SU-DHL-6 (cell line): ENCODE measurements around the gene CENATAC.

ENCODE experiments used
- H2AFZ ChIP-seq: fragments of 200-600 bp; sonication (generic); 2 replicates; pipeline ENCODE4 v1.6.1; 2014; ENCODE audit warnings: low read depth, mild to moderate bottlenecking, moderate library complexity, mixed read lengths, antibody characterized with exemption, low read length; ENCODE audit not compliant: severe bottlenecking
- H3F3A ChIP-seq: fragments of 200-600 bp; shearing (Covaris generic); 2 replicates; pipeline ENCODE4 v1.6.0; 2016; ENCODE audit warnings: antibody characterized with exemption, mild to moderate bottlenecking; ENCODE audit not compliant: insufficient read depth
- H3K27ac ChIP-seq: fragments of 200-600 bp; sonication (generic); 2 replicates; pipeline ENCODE4 v1.5.1; 2016; ENCODE audit warnings: low read depth, mild to moderate bottlenecking, low read length, moderate library complexity, mixed read lengths
- H3K27me3 ChIP-seq: fragments of 200-600 bp; sonication (generic), shearing (Covaris generic); 2 replicates; pipeline ENCODE4 v1.6.0; 2014; ENCODE audit warnings: mild to moderate bottlenecking, low read length
- H3K36me3 ChIP-seq: fragments of 200-600 bp; sonication (generic); 2 replicates; pipeline ENCODE4 v1.6.1; 2014; ENCODE audit warnings: mild to moderate bottlenecking, low read length, mixed read lengths
- H3K4me2 ChIP-seq: fragments of 300-600, 200-600 bp; shearing (Covaris generic), sonication (generic); 2 replicates; pipeline ENCODE4 v1.6.0; 2014; ENCODE audit warnings: low read length, low read depth, mild to moderate bottlenecking; ENCODE audit not compliant: poor library complexity, severe bottlenecking
- H3K4me3 ChIP-seq: fragments of 200-600 bp; sonication (generic); 2 replicates; pipeline ENCODE4 v1.5.1; 2014; ENCODE audit warnings: antibody characterized with exemption, low read length, mild to moderate bottlenecking, mixed read lengths; ENCODE audit not compliant: insufficient read depth, poor library complexity, severe bottlenecking
- H3K79me2 ChIP-seq: fragments of 200-600 bp; sonication (generic); 2 replicates; pipeline ENCODE4 v1.6.1; 2014; ENCODE audit warnings: mild to moderate bottlenecking, low read length, moderate library complexity; ENCODE audit not compliant: insufficient read depth
- H3K9ac ChIP-seq: fragments of 200-600 bp; sonication (generic); 2 replicates; pipeline ENCODE4 v1.7.0; 2014; ENCODE audit warnings: mild to moderate bottlenecking, low read length
- H3K9me2 ChIP-seq: fragments of 200-600 bp; sonication (generic); replicated peaks from 2 replicates; pipeline ENCODE4 v1.6.1; 2014; ENCODE audit warnings: low read length; ENCODE audit not compliant: insufficient read depth
- H3K9me3 ChIP-seq: fragments of 200-600 bp; sonication (generic); 2 replicates; pipeline ENCODE4 v1.6.1; 2014; ENCODE audit warnings: low read length, mixed read lengths; ENCODE audit not compliant: insufficient read depth
- H4K20me1 ChIP-seq: fragments of 200-600 bp; sonication (generic); 2 replicates; pipeline ENCODE4 v1.6.1; 2014; ENCODE audit warnings: low read depth, mild to moderate bottlenecking, antibody characterized with exemption, low read length, moderate library complexity, mixed read lengths
- EZH2phosphoT487 ChIP-seq: fragments of 200-600 bp; sonication (generic), shearing (Covaris generic); conservative IDR thresholded peaks from 2 replicates; pipeline ENCODE4 v1.6.1; 2018; ENCODE audit warnings: mild to moderate bottlenecking, antibody characterized with exemption, low read length, moderate library complexity, mixed read lengths
- TF ChIP-seq, protein P1 (sequence below): fragments of 200-600 bp; sonication (generic); IDR thresholded peaks from one replicate; pipeline ENCODE4 v1.5.1; 2017; ENCODE audit warnings: antibody characterized with exemption, mild to moderate bottlenecking, low read length, moderate library complexity; ENCODE audit not compliant: insufficient read depth, poor library complexity, severe bottlenecking

Gene CENATAC

GRCh38 chr11:119051440-119052162 lies 53.7 kb downstream of the CENATAC start:
- H2AFZ ChIP-seq: no peak overlapping the region
- no peaks in the 10 kb centered on the region for H4K20me1 ChIP-seq
- no peaks in the 10 kb centered on the region for H3K9me3 ChIP-seq
- no peaks in the 10 kb centered on the region for H3K9me2 ChIP-seq
- peaks cover 16% of the 10 kb centered on the region for H3K79me2 ChIP-seq
- H3K9ac ChIP-seq: no peak overlapping the region
- H3K36me3 ChIP-seq: 0 out of 2 replicates have a peak, but pooled peaks cover 2% of the 10 kb centered on the region
- H3F3A ChIP-seq: no peaks in the 10 kb centered on the region
- TF ChIP-seq, protein P1, sequence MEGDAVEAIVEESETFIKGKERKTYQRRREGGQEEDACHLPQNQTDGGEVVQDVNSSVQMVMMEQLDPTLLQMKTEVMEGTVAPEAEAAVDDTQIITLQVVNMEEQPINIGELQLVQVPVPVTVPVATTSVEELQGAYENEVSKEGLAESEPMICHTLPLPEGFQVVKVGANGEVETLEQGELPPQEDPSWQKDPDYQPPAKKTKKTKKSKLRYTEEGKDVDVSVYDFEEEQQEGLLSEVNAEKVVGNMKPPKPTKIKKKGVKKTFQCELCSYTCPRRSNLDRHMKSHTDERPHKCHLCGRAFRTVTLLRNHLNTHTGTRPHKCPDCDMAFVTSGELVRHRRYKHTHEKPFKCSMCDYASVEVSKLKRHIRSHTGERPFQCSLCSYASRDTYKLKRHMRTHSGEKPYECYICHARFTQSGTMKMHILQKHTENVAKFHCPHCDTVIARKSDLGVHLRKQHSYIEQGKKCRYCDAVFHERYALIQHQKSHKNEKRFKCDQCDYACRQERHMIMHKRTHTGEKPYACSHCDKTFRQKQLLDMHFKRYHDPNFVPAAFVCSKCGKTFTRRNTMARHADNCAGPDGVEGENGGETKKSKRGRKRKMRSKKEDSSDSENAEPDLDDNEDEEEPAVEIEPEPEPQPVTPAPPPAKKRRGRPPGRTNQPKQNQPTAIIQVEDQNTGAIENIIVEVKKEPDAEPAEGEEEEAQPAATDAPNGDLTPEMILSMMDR: no peak
- TF ChIP-seq EZH2phosphoT487: no peak
- no peak overlapping the region for H3K27ac ChIP-seq
- no peak overlapping the region for H3K4me3 ChIP-seq
- H3K4me2 ChIP-seq: no peak overlapping the region
- H3K27me3 ChIP-seq: no peaks in the 10 kb centered on the region

DNA sequence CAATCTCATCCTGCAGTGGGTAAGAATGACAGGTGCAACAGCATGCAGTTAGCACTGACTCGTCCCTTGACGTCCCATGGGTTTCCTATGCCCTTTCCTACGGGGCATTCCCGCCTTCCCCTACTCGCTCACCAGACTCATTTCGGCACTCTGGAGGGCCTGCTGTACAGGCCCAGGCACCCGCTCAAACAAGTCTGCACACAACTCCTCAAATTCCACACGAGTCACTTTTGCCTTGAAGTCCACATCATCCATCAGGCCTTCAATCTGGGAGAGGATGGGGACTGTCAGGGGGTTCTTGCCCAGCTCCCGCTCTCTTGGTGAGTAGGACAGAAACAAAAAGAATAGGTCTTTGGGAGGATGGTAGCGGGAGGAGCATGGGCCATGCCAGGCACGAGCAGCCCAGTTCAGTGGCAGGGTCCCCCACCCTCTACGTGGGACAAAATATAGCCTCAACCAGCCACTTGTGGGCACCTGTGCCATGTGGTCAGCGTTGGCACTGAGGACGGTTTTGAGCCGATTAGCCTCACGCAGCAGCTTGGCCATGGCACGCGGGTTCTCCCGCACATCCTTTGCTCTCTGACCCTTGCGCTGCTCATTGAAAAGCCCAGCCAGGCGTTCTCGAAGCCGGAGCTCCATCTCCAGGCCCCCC lies 54.4 kb downstream of the CENATAC start:
- no peak overlapping the region for H3K9ac ChIP-seq

DNA sequence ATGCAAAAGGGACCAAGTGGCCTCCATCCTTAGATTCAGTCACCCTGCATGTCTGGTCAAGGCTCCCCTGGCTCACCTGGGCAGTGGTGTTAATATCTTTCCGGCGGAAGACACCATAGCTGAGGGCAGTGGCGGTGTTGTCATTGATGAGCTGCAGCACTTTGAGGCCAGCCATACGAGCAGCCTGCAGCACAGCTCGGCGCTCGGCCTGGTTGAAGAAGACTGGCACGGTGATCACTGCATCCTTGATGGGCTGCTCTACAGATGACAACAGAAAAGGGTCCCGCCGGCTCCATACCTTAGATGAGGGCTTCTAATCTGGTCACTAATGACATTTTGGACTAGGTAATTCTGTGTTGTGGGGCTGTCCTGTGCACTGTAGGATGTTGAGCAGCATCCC lies 56.5 kb downstream of the CENATAC start:
- H3K9me3 ChIP-seq: no peaks in the 10 kb centered on the region
- no peak overlapping the region for H3K9ac ChIP-seq
- H3K27me3 ChIP-seq: no peaks in the 10 kb centered on the region
- H3K4me3 ChIP-seq: no peak overlapping the region
- H4K20me1 ChIP-seq: no peaks in the 10 kb centered on the region
- H3K9me2 ChIP-seq: no peaks in the 10 kb centered on the region
- no peak overlapping the region for H3K27ac ChIP-seq
- H3K4me2 ChIP-seq: no peak overlapping the region
- no peaks in the 10 kb centered on the region for H3K36me3 ChIP-seq
- no peak overlapping the region for H2AFZ ChIP-seq
- no peaks in the 10 kb centered on the region for H3F3A ChIP-seq
- peaks cover 27% of the 10 kb centered on the region for H3K79me2 ChIP-seq
- TF ChIP-seq, protein P1: no peak
- TF ChIP-seq EZH2phosphoT487: no peak

More for the DNA sequence above, 54.4 kb downstream of the CENATAC start:
- H3K79me2 ChIP-seq: peaks cover 16% of the 10 kb centered on the region
- no peak overlapping the region for H3K4me2 ChIP-seq
- H3K36me3 ChIP-seq: 0 out of 2 replicates have a peak, but pooled peaks cover 2% of the 10 kb centered on the region
- no peak for TF ChIP-seq EZH2phosphoT487
- TF ChIP-seq, protein P1: no peak
- no peaks in the 10 kb centered on the region for H3K27me3 ChIP-seq
- H3K4me3 ChIP-seq: no peak overlapping the region
- no peaks in the 10 kb centered on the region for H3K9me2 ChIP-seq
- H2AFZ ChIP-seq: no peak overlapping the region
- H3K9me3 ChIP-seq: no peaks in the 10 kb centered on the region
- H4K20me1 ChIP-seq: no peaks in the 10 kb centered on the region
- no peak overlapping the region for H3K27ac ChIP-seq
- no peaks in the 10 kb centered on the region for H3F3A ChIP-seq
